WTC11 (cell line): Measurements from ENCODE around the gene SH3GL2. TPM values are rescaled to one million over a fixed set of nuclear protein-coding genes. Genes with fewer than 3 reads are reported as not detected.
A peak's percentile ranks its signal among the peaks of the same experiment; 100 is the strongest.

ENCODE experiments used
- ATAC-seq: fragments of 200-7000 bp; cut with Tn5 transposase; 2 replicates; pipeline ENCODE4 v1.10.0; 2021; ENCODE audit warnings: mild to moderate bottlenecking, moderate library complexity
- CTCF ChIA-PET: fragments of 300-600 bp; sonication (Branson Sonifier 250); formaldehyde crosslinking; loops from one replicate; lab custom pipeline; 2021; ENCODE audit warnings: antibody characterized with exemption; lab: Charles Lee
- POLR2A ChIA-PET: fragments of 350-600 bp; sonication (Branson Sonifier 250); formaldehyde crosslinking; loops from one replicate; lab custom pipeline; 2021; ENCODE audit warnings: antibody characterized with exemption; lab: Charles Lee
- DNase-seq: peaks from one replicate; pipeline ENCODE4 v3.0.0; 2021; ENCODE audit warnings: low spot score
- H3K27ac Mint-ChIP-seq: 2 replicates; pipeline ENCODE4 v1.8.0; 2021; ENCODE audit warnings: mixed read lengths
- H3K27me3 Mint-ChIP-seq: 2 replicates; pipeline ENCODE4 v1.8.0; 2021; ENCODE audit warnings: low read depth, mild to moderate bottlenecking, moderate library complexity, mixed read lengths
- H3K36me3 Mint-ChIP-seq: 2 replicates; pipeline ENCODE4 v1.8.0; 2021; ENCODE audit warnings: mixed read lengths
- H3K4me1 Mint-ChIP-seq: 2 replicates; pipeline ENCODE4 v1.8.0; 2022; ENCODE audit warnings: mixed read lengths
- H3K4me3 Mint-ChIP-seq: 2 replicates; pipeline ENCODE4 v1.8.0; 2021; ENCODE audit warnings: mild to moderate bottlenecking, moderate library complexity, mixed read lengths
- H3K9me3 Mint-ChIP-seq: 2 replicates; pipeline ENCODE4 v1.8.0; 2021; ENCODE audit warnings: mixed read lengths
- ARID4B ChIP-seq: sonication (generic); formaldehyde crosslinking; IDR thresholded peaks from 2 replicates; pipeline ENCODE4 v1.8.0; 2023; ENCODE audit warnings: missing genetic modification reagents, mild to moderate bottlenecking, borderline replicate concordance
- CREB1 ChIP-seq: sonication (generic); formaldehyde crosslinking; IDR thresholded peaks from 2 replicates; pipeline ENCODE4 v1.8.0; 2023; ENCODE audit warnings: mild to moderate bottlenecking, missing genetic modification reagents
- EMX1 ChIP-seq: fragments of 250-450 bp; sonication (Bioruptor Pico); IDR thresholded peaks from 2 replicates; pipeline ENCODE4 v1.8.0; 2021; ENCODE audit warnings: mild to moderate bottlenecking
- FOXJ3 ChIP-seq: sonication (generic); formaldehyde crosslinking; IDR thresholded peaks from 2 replicates; pipeline ENCODE4 v1.9.0; 2021; ENCODE audit warnings: missing genetic modification reagents, mild to moderate bottlenecking, borderline replicate concordance
- FOXK1 ChIP-seq: sonication (generic); formaldehyde crosslinking; IDR thresholded peaks from 2 replicates; pipeline ENCODE4 v1.8.0; 2022; ENCODE audit warnings: mild to moderate bottlenecking, moderate library complexity, missing genetic modification reagents
- MAX ChIP-seq: sonication (generic); formaldehyde crosslinking; IDR thresholded peaks from 2 replicates; pipeline ENCODE4 v1.8.0; 2022; ENCODE audit warnings: mild to moderate bottlenecking, missing genetic modification reagents
- MXD4 ChIP-seq: fragments of 250-450 bp; sonication (Bioruptor Pico); IDR thresholded peaks from 2 replicates; pipeline ENCODE4 v1.8.0; 2021; ENCODE audit warnings: mild to moderate bottlenecking, moderate library complexity, borderline replicate concordance
- MYBL2 ChIP-seq: sonication (generic); formaldehyde crosslinking; IDR thresholded peaks from 2 replicates; pipeline ENCODE4 v1.8.1; 2023; ENCODE audit warnings: mild to moderate bottlenecking, moderate library complexity, missing genetic modification reagents
- NFATC4 ChIP-seq: fragments of 250-450 bp; sonication (Bioruptor Pico); IDR thresholded peaks from 2 replicates; pipeline ENCODE4 v1.9.0; 2021; ENCODE audit warnings: mild to moderate bottlenecking
- NFYB ChIP-seq: sonication (generic); formaldehyde crosslinking; conservative IDR thresholded peaks from 2 replicates; pipeline ENCODE4 v1.8.0; 2022; ENCODE audit warnings: low read depth, missing genetic modification reagents
- NR3C1 ChIP-seq: sonication (generic); formaldehyde crosslinking; conservative IDR thresholded peaks from 2 replicates; pipeline ENCODE4 v1.8.1; 2023; ENCODE audit warnings: low read depth, mild to moderate bottlenecking, missing genetic modification reagents
- PREB ChIP-seq: sonication (generic); formaldehyde crosslinking; IDR thresholded peaks from 2 replicates; pipeline ENCODE4 v1.8.1; 2022; ENCODE audit warnings: mild to moderate bottlenecking, missing genetic modification reagents, moderate library complexity, borderline replicate concordance
- RELA ChIP-seq: sonication (generic); formaldehyde crosslinking; IDR thresholded peaks from 2 replicates; pipeline ENCODE4 v1.8.1; 2022; ENCODE audit warnings: missing genetic modification reagents, mild to moderate bottlenecking, borderline replicate concordance
- ZNF138 ChIP-seq: sonication (generic); formaldehyde crosslinking; conservative IDR thresholded peaks from 2 replicates; pipeline ENCODE4 v1.8.1; 2022; ENCODE audit warnings: mild to moderate bottlenecking, moderate library complexity, missing genetic modification reagents
- ZNF219 ChIP-seq: sonication (generic); formaldehyde crosslinking; IDR thresholded peaks from 2 replicates; pipeline ENCODE4 v1.8.0; 2023; ENCODE audit warnings: missing genetic modification reagents, mild to moderate bottlenecking, borderline replicate concordance
- ZNF317 ChIP-seq: sonication (generic); formaldehyde crosslinking; IDR thresholded peaks from 2 replicates; pipeline ENCODE4 v1.8.1; 2023; ENCODE audit warnings: low read depth, mild to moderate bottlenecking, moderate library complexity, missing genetic modification reagents, borderline replicate concordance
- ZSCAN18 ChIP-seq: fragments of 250-450 bp; sonication (Bioruptor Pico); IDR thresholded peaks from 2 replicates; pipeline ENCODE4 v2.1.2; 2022; ENCODE audit warnings: mild to moderate bottlenecking, moderate library complexity
- total RNA-seq: library from RNA; stranded (reverse); gene quantifications from 3 replicates; pipeline ENCODE4 v1.2.3, GENCODE V29; 2021
- TF ChIP-seq, protein P1 (sequence below): sonication (generic); formaldehyde crosslinking; IDR thresholded peaks from 2 replicates; pipeline ENCODE4 v1.8.1; 2022; ENCODE audit warnings: mild to moderate bottlenecking, moderate library complexity, missing genetic modification reagents

Gene SH3GL2
- total RNA-seq, 1 experiment from 2014 or later = 4.2 TPM

GRCh38 chr9:17723656-17724055, 144.8 kb downstream of the SH3GL2 start:
- Mint-ChIP-seq H3K27me3 (no peaks in the 10 kb centered on the region), H3K27ac (no peak overlapping the region), H3K4me3 (no peak overlapping the region), H3K4me1 (no peaks in the 10 kb centered on the region), H3K36me3 (peaks cover 13% of the 10 kb centered on the region), H3K9me3 (peaks cover 20% of the 10 kb centered on the region)
- POLR2A ChIA-PET = no interaction called here
- DNase-seq (no peak), ATAC-seq (no peak)
- no peak for TF ChIP-seq MAX (CRISPR knock-in tag)
- TF ChIP-seq ZNF138 (CRISPR knock-in tag) = no peak
- TF ChIP-seq PREB = no peak
- no peak for TF ChIP-seq ZSCAN18 (CRISPR knock-in tag)
- peak; percentile 96 for TF ChIP-seq ZNF317 (CRISPR knock-in tag)
- no peak for TF ChIP-seq EMX1
- CTCF ChIA-PET = no interaction called here

DNA sequence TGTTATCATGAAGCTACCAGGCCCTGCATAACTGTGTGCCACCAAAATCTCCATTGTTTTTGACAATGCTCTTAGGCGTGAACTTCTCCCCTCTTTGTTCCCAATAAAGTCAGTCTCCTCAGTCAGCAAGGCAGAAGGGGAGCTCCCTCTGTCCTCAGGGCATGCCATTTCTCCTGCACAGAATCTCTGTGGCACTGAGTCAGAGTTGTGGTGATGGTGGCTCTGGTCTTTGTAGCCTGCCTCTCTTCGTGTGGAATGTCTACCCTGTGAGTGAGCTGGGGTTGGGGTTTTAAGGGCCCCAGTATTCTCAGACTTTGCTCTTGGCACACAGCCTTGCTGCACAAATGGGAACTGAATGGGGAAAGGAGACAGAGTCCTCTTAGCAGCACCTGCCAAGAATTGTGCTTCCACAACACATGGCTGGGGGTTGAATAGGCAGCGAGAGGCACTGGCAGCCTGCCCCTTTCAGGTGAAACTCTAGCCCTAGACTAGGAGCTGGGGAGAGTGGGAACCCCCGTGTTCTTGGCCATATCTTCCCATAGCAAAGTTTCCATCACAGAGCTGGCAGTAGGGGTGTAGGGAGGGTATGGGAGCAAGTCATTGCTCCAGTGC, 146.6 kb downstream of the SH3GL2 start:
- peaks cover 21% of the 10 kb centered on the region for H3K36me3 Mint-ChIP-seq
- DNase-seq (no peak), ATAC-seq (no peak)
- no peak overlapping the region for H3K4me3 Mint-ChIP-seq
- H3K4me1 Mint-ChIP-seq = no peaks in the 10 kb centered on the region
- CTCF ChIA-PET = interaction anchor here (1.6 kb wide), 1 partner anchor 17 kb away, joined by 3 read pairs; no protein-coding TSS in a partner anchor
- H3K9me3 Mint-ChIP-seq = peaks cover 35% of the 10 kb centered on the region
- TF ChIP-seq ZNF219 (CRISPR knock-in tag) = no peak
- TF ChIP-seq, protein P1, sequence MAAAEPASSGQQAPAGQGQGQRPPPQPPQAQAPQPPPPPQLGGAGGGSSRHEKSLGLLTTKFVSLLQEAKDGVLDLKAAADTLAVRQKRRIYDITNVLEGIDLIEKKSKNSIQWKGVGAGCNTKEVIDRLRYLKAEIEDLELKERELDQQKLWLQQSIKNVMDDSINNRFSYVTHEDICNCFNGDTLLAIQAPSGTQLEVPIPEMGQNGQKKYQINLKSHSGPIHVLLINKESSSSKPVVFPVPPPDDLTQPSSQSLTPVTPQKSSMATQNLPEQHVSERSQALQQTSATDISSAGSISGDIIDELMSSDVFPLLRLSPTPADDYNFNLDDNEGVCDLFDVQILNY = no peak
- no peaks in the 10 kb centered on the region for H3K27me3 Mint-ChIP-seq
- POLR2A ChIA-PET = no interaction called here
- H3K27ac Mint-ChIP-seq = no peak overlapping the region

DNA sequence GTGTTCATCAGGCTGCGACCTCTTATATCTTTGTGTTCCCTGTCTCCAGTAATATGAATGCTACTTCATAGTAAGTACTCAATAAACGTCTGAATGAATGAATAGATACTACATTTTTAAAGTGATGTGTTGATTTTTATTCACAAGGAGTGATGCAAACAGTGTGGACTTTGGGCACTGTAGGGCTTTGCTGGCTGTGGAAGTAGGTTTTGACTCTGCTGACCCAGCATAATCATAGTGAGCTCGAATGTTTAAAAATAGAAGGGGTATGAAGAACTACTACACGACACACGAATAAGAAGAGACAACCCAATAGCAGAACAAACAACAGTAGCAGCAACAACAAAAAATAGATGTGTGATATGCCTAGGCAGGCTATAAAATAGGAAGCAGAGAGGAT, 147.4 kb downstream of the SH3GL2 start:
- H3K4me3 Mint-ChIP-seq = no peak overlapping the region
- POLR2A ChIA-PET = no interaction called here
- ATAC-seq (no peak), DNase-seq (no peak)
- H3K27me3 Mint-ChIP-seq = no peaks in the 10 kb centered on the region
- H3K36me3 Mint-ChIP-seq = peaks cover 21% of the 10 kb centered on the region
- CTCF ChIA-PET = interaction anchor here (1.6 kb wide), 1 partner anchor 16 kb away, joined by 3 read pairs; no protein-coding TSS in a partner anchor
- no peak overlapping the region for H3K27ac Mint-ChIP-seq
- H3K4me1 Mint-ChIP-seq = peaks cover 3% of the 10 kb centered on the region; the same call in 1 of the 2 replicates
- peaks cover 35% of the 10 kb centered on the region for H3K9me3 Mint-ChIP-seq
- TF ChIP-seq ARID4B (CRISPR knock-in tag) (no peak), RELA (CRISPR knock-in tag) (no peak), EMX1 (no peak), MYBL2 (CRISPR knock-in tag) (no peak), NFYB (CRISPR knock-in tag) (no peak), FOXJ3 (CRISPR knock-in tag) (no peak), CREB1 (CRISPR knock-in tag) (no peak), FOXK1 (CRISPR knock-in tag) (no peak), NR3C1 (CRISPR knock-in tag) (no peak), MXD4 (CRISPR knock-in tag) (no peak), PREB (no peak), NFATC4 (no peak)
